GM23248 (cell line): Measurements from ENCODE around the gene FBXO11.

Experiments used
- EZH2 ChIP-seq: fragments of 200-600 bp; sonication (generic); IDR thresholded peaks from 2 replicates; pipeline ENCODE4 v1.6.1; 2018; ENCODE audit warnings: antibody characterized with exemption, mild to moderate bottlenecking; ENCODE audit not compliant: insufficient read depth, poor library complexity, severe bottlenecking
- EZH2phosphoT487 ChIP-seq: fragments of 200-600 bp; sonication (generic); IDR thresholded peaks from 2 replicates; pipeline ENCODE4 v1.6.1; 2018; ENCODE audit warnings: antibody characterized with exemption, moderate library complexity, mild to moderate bottlenecking, low read depth; ENCODE audit not compliant: insufficient read depth

DNA sequence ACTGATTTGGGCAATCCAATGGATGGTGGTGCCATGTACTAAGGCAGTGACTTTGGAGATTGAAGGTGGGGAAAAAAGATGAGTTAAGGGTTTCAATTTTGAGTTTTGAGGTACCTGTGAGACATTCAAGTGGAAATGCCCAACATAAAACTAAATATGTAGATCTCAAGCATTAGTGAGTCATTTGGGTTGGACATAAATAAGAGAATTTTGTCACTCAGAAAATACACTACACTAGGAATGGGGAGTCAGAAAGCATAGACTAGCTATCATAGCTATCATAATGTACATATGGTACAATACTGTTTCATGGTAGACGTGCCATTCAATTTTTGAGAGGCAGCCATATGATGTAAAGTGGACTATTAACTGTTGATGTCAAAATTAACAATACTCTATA, 56.1 kb downstream of the FBXO11 start:
- TF ChIP-seq EZH2 (no peak), EZH2phosphoT487 (no peak)
